K562 (cell line): ENCODE results near the gene GPR152. TPM values are rescaled to one million over a fixed set of nuclear protein-coding genes. Genes with fewer than 3 reads are reported as not detected.

Experiments used
- ELF1 ChIP-seq: fragments of 200-800 bp; sonication (Bioruptor generic); IDR thresholded peaks from 2 replicates; pipeline ENCODE4 v1.6.1; 2016; ENCODE audit warnings: missing genetic modification characterization, missing compliant biosample characterization
- GABPB1 ChIP-seq: sonication (generic); formaldehyde crosslinking; IDR thresholded peaks from 2 replicates; pipeline ENCODE4 v1.8.0; 2022; ENCODE audit warnings: mild to moderate bottlenecking, missing genetic modification reagents
- HDAC3 ChIP-seq: fragments of 450-650 bp; IDR thresholded peaks from 2 replicates; pipeline ENCODE4 v1.6.1; 2018; ENCODE audit warnings: borderline replicate concordance, mild to moderate bottlenecking, moderate library complexity; ENCODE audit not compliant: partially characterized antibody
- NONO ChIP-seq, 2 experiments: fragments of 200-400 bp in 1 of 2; fragments of 450-650 bp in 1 of 2; formaldehyde crosslinking in 1 of 2; IDR thresholded peaks; 2 replicates each; pipeline ENCODE4 v1.6.1; 2017; ENCODE audit warnings: low read depth in 2 of 2, mild to moderate bottlenecking in 2 of 2, moderate library complexity in 2 of 2, low read length in 1 of 2
- NR2C1 ChIP-seq, 2 experiments: fragments of 450-650 bp; IDR thresholded peaks; 2 replicates each; pipeline ENCODE4 v1.6.1; 2017; ENCODE audit warnings: mild to moderate bottlenecking in 2 of 2, antibody characterized with exemption in 1 of 2, inconsistent platforms in 1 of 2, missing compliant biosample characterization in 1 of 2, missing genetic modification characterization in 1 of 2
- RBBP5 ChIP-seq: fragments of 200-600 bp; sonication (generic); IDR thresholded peaks from 2 replicates; pipeline ENCODE4 v1.6.1; 2012; ENCODE audit warnings: borderline replicate concordance, mild to moderate bottlenecking, low read length, control low read depth, inconsistent platforms; ENCODE audit not compliant: insufficient read depth, poor library complexity, severe bottlenecking
- RNF2 ChIP-seq: sonication (generic); IDR thresholded peaks from 2 replicates; pipeline ENCODE4 v1.6.1; 2016
- TBP ChIP-seq: optimal IDR thresholded peaks from 2 replicates; pipeline ENCODE3; 2011; ENCODE audit warnings: low read depth, low read length, improper control_type of control experiment
- WHSC1 ChIP-seq: IDR thresholded peaks from one replicate; pipeline ENCODE4 v1.6.1; 2012; ENCODE audit warnings: low read length, control low read depth, inconsistent platforms
- ZKSCAN8 ChIP-seq: fragments of 200-800 bp; sonication (Bioruptor generic); IDR thresholded peaks from 2 replicates; pipeline ENCODE4 v1.6.1; 2016; ENCODE audit warnings: missing genetic modification characterization, missing compliant biosample characterization
- ZNF384 ChIP-seq: IDR thresholded peaks from 2 replicates; pipeline ENCODE4 v1.6.1; 2012; ENCODE audit warnings: low read depth, low read length, improper control_type of control experiment
- ZNF766 ChIP-seq: fragments of 200-800 bp; sonication (Bioruptor generic); conservative IDR thresholded peaks from 2 replicates; pipeline ENCODE4 v1.6.1; 2016; ENCODE audit warnings: missing genetic modification characterization, missing compliant biosample characterization
- polyA plus RNA-seq, 8 experiments: library from polyadenylated mRNA; depleted of rRNA in 4 of 8; stranded (reverse) in 5 of 8; unstranded in 3 of 8; fragments of >200 nt; fragmentation: Nextera tagmentation in 2 of 8; fragmentation: Illumina TruSeq in 1 of 8; extraction: Ambion mirVana in 2 of 8; extraction: Trizol in 1 of 8; gene quantifications; 2 replicates each; pipeline versions ENCODE4 v1.2.1 to v1.2.3, GENCODE V29; 2011 to 2014; ENCODE audit warnings: inconsistent platforms in 1 of 8, missing spikeins in 1 of 8
- total RNA-seq, 7 experiments: library from RNA; depleted of rRNA in 6 of 7; stranded (reverse); fragments of >200 nt in 6 of 7; fragmentation: Illumina TruSeq in 2 of 7; extraction: Trizol in 2 of 7; gene quantifications; 2 replicates each; pipeline versions ENCODE4 v1.2.1 to v1.2.3, GENCODE V29; 2011 to 2021; ENCODE audit warnings: low replicate concordance in 1 of 7
- TF ChIP-seq, protein P1 (sequence below), 2 experiments: fragments of 450-650 bp in 1 of 2; IDR thresholded peaks; 2 replicates each; pipeline ENCODE4 v1.6.1; 2011 to 2017; ENCODE audit warnings: low read depth in 2 of 2, antibody characterized with exemption in 1 of 2, borderline replicate concordance in 1 of 2, low read length in 1 of 2, mild to moderate bottlenecking in 1 of 2, mixed read lengths in 1 of 2; ENCODE audit not compliant: control insufficient read depth in 1 of 2
- TF ChIP-seq, protein P2 (sequence below), 2 experiments: fragments of 450-650 bp; IDR thresholded peaks; 2 replicates each; pipeline ENCODE4 v1.6.1; 2016
- TF ChIP-seq, protein P3 (sequence below): fragments of 250-450 bp; sonication (Bioruptor Pico); IDR thresholded peaks from 2 replicates; pipeline ENCODE4 v1.4.0; 2020
- TF ChIP-seq, protein P4 (sequence below): fragments of 450-650 bp; IDR thresholded peaks from 2 replicates; pipeline ENCODE4 v1.7.1; 2018; ENCODE audit warnings: mild to moderate bottlenecking, low read depth; ENCODE audit not compliant: partially characterized antibody

GPR152 gene
- total and polyA plus RNA-seq, 9 of the 15 experiments (the other 6 are each of a cell fraction or from before 2014, with no cell fraction given) = not detected

DNA sequence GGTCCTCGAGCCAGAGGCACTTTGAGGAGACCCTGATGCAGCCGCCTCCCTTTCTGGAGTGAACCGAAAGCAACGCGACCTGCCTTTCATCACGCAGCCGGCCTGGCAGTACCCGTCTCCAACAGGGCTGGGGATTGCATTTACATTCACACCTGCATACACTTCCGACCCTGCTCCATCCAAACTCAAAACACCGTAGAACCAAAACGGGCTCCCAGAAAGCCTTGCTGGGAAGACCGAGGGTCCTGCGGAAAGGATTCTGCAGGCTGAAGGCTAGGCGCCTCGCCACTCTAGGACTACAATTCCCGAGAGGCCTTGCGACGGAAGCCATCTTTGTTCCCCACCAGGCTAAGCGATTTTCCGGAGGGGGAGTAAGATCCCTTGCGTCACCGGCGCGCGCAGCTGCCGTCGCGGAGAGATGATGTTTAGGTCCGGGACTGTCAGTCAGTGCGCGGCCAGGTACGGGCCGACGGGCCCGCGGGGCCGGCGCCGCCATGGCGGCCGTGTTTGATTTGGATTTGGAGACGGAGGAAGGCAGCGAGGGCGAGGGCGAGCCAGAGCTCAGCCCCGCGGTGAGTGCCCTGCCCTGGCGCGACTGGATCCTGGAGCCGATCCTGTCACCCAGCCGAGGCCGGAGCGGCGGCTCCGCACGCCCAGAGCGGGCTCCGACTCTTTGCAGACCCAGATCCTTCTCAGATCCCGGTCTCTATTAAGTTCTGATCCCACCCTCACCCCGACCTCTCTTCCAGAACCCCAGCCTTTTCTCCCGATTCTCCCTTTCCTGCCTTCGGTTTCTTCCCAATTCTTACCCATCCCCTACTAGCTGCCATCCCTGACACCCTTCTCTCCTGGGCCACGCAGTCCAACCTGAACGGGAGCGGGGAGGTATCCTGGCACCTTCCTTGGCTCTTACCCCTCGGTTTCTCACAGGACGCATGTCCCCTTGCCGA is 24.2 kb downstream of the GPR152 start, which contains the start of gene RPS6KB2 (continued):
- TF ChIP-seq, protein P1, sequence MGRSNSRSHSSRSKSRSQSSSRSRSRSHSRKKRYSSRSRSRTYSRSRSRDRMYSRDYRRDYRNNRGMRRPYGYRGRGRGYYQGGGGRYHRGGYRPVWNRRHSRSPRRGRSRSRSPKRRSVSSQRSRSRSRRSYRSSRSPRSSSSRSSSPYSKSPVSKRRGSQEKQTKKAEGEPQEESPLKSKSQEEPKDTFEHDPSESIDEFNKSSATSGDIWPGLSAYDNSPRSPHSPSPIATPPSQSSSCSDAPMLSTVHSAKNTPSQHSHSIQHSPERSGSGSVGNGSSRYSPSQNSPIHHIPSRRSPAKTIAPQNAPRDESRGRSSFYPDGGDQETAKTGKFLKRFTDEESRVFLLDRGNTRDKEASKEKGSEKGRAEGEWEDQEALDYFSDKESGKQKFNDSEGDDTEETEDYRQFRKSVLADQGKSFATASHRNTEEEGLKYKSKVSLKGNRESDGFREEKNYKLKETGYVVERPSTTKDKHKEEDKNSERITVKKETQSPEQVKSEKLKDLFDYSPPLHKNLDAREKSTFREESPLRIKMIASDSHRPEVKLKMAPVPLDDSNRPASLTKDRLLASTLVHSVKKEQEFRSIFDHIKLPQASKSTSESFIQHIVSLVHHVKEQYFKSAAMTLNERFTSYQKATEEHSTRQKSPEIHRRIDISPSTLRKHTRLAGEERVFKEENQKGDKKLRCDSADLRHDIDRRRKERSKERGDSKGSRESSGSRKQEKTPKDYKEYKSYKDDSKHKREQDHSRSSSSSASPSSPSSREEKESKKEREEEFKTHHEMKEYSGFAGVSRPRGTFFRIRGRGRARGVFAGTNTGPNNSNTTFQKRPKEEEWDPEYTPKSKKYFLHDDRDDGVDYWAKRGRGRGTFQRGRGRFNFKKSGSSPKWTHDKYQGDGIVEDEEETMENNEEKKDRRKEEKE (IDR thresholded peaks at IDR 0.05; ENCODE audit: borderline replicate concordance in 1 of 2, control insufficient read depth in 1 of 2, low read depth in 2 of 2, low read length in 1 of 2) = no peak
- TF ChIP-seq, protein P2, sequence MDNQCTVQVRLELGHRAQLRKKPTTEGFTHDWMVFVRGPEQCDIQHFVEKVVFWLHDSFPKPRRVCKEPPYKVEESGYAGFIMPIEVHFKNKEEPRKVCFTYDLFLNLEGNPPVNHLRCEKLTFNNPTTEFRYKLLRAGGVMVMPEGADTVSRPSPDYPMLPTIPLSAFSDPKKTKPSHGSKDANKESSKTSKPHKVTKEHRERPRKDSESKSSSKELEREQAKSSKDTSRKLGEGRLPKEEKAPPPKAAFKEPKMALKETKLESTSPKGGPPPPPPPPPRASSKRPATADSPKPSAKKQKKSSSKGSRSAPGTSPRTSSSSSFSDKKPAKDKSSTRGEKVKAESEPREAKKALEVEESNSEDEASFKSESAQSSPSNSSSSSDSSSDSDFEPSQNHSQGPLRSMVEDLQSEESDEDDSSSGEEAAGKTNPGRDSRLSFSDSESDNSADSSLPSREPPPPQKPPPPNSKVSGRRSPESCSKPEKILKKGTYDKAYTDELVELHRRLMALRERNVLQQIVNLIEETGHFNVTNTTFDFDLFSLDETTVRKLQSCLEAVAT (IDR thresholded peaks at IDR 0.05) = peak; percentile 54 to 90; a peak in 1 of 4 replicates
- TF ChIP-seq HDAC3 (no peak), ZNF766 (CRISPR knock-in tag) (peak; percentile 74; the same call in 1 of the 2 replicates), TBP (peak; percentile 69), WHSC1 (no peak), RBBP5 (peak; percentile 94), ZKSCAN8 (CRISPR knock-in tag) (no peak), ZNF384 (0 out of 2 replicates have a peak, but pooled peaks have one; percentile 22), GABPB1 (CRISPR knock-in tag) (peak; percentile 86), NONO (IDR thresholded peaks at IDR 0.05; ENCODE audit: low read depth in 2 of 2, low read length in 1 of 2) (no peak), ELF1 (tag) (peak; percentile 65; the same call in 1 of the 2 replicates), NR2C1 (IDR thresholded peaks at IDR 0.05) (peak; percentile 39; the same call in 1 of the 2 replicates), NR2C1 (tag; IDR thresholded peaks at IDR 0.05) (peak; percentile 78), RNF2 (no peak)
- TF ChIP-seq, protein P3, sequence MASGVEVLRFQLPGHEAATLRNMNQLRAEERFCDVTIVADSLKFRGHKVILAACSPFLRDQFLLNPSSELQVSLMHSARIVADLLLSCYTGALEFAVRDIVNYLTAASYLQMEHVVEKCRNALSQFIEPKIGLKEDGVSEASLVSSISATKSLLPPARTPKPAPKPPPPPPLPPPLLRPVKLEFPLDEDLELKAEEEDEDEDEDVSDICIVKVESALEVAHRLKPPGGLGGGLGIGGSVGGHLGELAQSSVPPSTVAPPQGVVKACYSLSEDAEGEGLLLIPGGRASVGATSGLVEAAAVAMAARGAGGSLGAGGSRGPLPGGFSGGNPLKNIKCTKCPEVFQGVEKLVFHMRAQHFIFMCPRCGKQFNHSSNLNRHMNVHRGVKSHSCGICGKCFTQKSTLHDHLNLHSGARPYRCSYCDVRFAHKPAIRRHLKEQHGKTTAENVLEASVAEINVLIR (CRISPR knock-in tag) = peak; percentile 99
- TF ChIP-seq, protein P4, sequence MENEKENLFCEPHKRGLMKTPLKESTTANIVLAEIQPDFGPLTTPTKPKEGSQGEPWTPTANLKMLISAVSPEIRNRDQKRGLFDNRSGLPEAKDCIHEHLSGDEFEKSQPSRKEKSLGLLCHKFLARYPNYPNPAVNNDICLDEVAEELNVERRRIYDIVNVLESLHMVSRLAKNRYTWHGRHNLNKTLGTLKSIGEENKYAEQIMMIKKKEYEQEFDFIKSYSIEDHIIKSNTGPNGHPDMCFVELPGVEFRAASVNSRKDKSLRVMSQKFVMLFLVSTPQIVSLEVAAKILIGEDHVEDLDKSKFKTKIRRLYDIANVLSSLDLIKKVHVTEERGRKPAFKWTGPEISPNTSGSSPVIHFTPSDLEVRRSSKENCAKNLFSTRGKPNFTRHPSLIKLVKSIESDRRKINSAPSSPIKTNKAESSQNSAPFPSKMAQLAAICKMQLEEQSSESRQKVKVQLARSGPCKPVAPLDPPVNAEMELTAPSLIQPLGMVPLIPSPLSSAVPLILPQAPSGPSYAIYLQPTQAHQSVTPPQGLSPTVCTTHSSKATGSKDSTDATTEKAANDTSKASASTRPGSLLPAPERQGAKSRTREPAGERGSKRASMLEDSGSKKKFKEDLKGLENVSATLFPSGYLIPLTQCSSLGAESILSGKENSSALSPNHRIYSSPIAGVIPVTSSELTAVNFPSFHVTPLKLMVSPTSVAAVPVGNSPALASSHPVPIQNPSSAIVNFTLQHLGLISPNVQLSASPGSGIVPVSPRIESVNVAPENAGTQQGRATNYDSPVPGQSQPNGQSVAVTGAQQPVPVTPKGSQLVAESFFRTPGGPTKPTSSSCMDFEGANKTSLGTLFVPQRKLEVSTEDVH = peak; percentile 91
